LNCaP clone FGC (cell line): ENCODE measurements around the gene VSIG10L.

Experiments used
- DNase-seq: peaks from one replicate; pipeline ENCODE4 v3.0.0-alpha.2; 2011; ENCODE audit warnings: low read depth
- H3K4me3 ChIP-seq: 2 replicates; pipeline ENCODE4 v1.5.1; 2011; ENCODE audit warnings: mild to moderate bottlenecking, low read depth, low read length, control low read depth
- CTCF ChIP-seq: IDR thresholded peaks from 2 replicates; pipeline ENCODE4 v1.5.1; 2012; ENCODE audit warnings: mild to moderate bottlenecking; ENCODE audit not compliant: control insufficient read depth, insufficient read depth; ENCODE audit errors: extremely low read depth

Gene VSIG10L

GRCh38 chr19:51377422-51377821 is 35.5 kb upstream of the VSIG10L start:
- TF ChIP-seq CTCF: no peak
- H3K4me3 ChIP-seq: no peak overlapping the region
- no peak for DNase-seq

GRCh38 chr19:51375504-51376221 is 33.7 kb upstream of the VSIG10L start:
- H3K4me3 ChIP-seq: no peak overlapping the region
- no peak for DNase-seq
- no peak for TF ChIP-seq CTCF

GRCh38 chr19:51372649-51373504 is 30.9 kb upstream of the VSIG10L start, which contains the start of gene NKG7:
NKG7 (minus strand) TSS chr19:51372654; CDS start chr19:51372535, 119 bp downstream.
- no peak within 1 kb of the TSS for H3K4me3 ChIP-seq
- no peak for TF ChIP-seq CTCF
- no peak for DNase-seq

- no peak for TF ChIP-seq CTCF
- H3K4me3 ChIP-seq: no peak overlapping the region
- no peak for DNase-seq
Observed at GRCh38 chr19:51372021-51372648, 30.2 kb upstream of the VSIG10L start.

GRCh38 chr19:51371186-51371690 is 29.3 kb upstream of the VSIG10L start:
- TF ChIP-seq CTCF: no peak
- DNase-seq: no peak
- H3K4me3 ChIP-seq: no peak overlapping the region

GRCh38 chr19:51370230-51370629 is 28.3 kb upstream of the VSIG10L start:
- TF ChIP-seq CTCF: no peak
- no peak overlapping the region for H3K4me3 ChIP-seq
- no peak for DNase-seq
